HCT116 (cell line): ENCODE results near the gene FOXK1. TPM values are rescaled to one million over a fixed set of nuclear protein-coding genes. Genes with fewer than 3 reads are reported as not detected.

Experiments used
- ATAC-seq: fragments of 200-7000 bp; cut with Tn5 transposase; 2 replicates; pipeline ENCODE4 v1.9.1; 2020; ENCODE audit warnings: mild to moderate bottlenecking, moderate library complexity
- BruUV-seq: library from RNA; stranded (reverse); fragments of 400-500 nt; replicated peaks from 2 replicates; lab custom pipeline; 2021; lab: Mats Ljungman, UMichigan
- CTCF ChIA-PET: fragments of 300-600 bp; sonication (Branson Sonifier 250); formaldehyde crosslinking; loops from one replicate; lab custom pipeline; 2021; ENCODE audit warnings: antibody characterized with exemption; lab: Charles Lee
- POLR2A ChIA-PET: fragments of 300-600, 350-600 bp; sonication (Branson Sonifier 250); formaldehyde crosslinking; loops from one replicate; lab custom pipeline; 2021; ENCODE audit warnings: antibody characterized with exemption; lab: Charles Lee
- RAD21 ChIA-PET, 2 experiments: fragments of 300-600 bp; sonication (Branson Sonifier 250); formaldehyde crosslinking; loops; one replicate each; lab custom pipeline; 2023; ENCODE audit warnings: low total read pairs in 2 of 2; ENCODE audit not compliant: uncharacterized antibody in 2 of 2, unreplicated experiment in 2 of 2, low non-redundant PET in 1 of 2; lab: Charles Lee
- DNase-seq: peaks from one replicate; pipeline ENCODE4 v3.0.0-alpha.2; 2010; ENCODE audit warnings: low read depth, low spot score
- H2AFZ ChIP-seq: fragments of 200-600 bp; shearing (Covaris generic), sonication (generic); 2 replicates; pipeline ENCODE4 v1.6.1; 2017; ENCODE audit warnings: low read depth, mixed run types, mixed read lengths, antibody characterized with exemption, low read length; ENCODE audit not compliant: poor library complexity, severe bottlenecking
- H3K27ac ChIP-seq: 2 replicates; pipeline ENCODE4 v1.5.1; 2012; ENCODE audit warnings: low read depth, low read length
- H3K27me3 ChIP-seq: fragments of 200-600 bp; sonication (generic); 2 replicates; pipeline ENCODE4 v1.6.1; 2016; ENCODE audit warnings: mixed run types, low read length, mixed read lengths; ENCODE audit not compliant: insufficient read depth
- H3K36me3 ChIP-seq, 2 experiments: fragments of 200-500 bp in 1 of 2; fragments of 200-600 bp in 1 of 2; sonication (Bioruptor generic) in 1 of 2; sonication (generic) in 1 of 2; 2 replicates each; pipeline versions ENCODE4 v1.5.1 to v1.6.1; 2014 to 2016; ENCODE audit warnings: low read length in 2 of 2, inconsistent platforms in 1 of 2, mixed read lengths in 1 of 2, mixed run types in 1 of 2; ENCODE audit not compliant: insufficient read depth in 2 of 2, control insufficient read depth in 1 of 2
- H3K4me1 ChIP-seq, 2 experiments: fragments of 200-600 bp in 1 of 2; sonication (generic) in 1 of 2; 2 replicates each; pipeline versions ENCODE4 v1.5.1 to v1.6.1; 2012 to 2017; ENCODE audit warnings: low read length in 2 of 2, inconsistent platforms in 1 of 2, mild to moderate bottlenecking in 1 of 2, mixed read lengths in 1 of 2, mixed run types in 1 of 2, moderate library complexity in 1 of 2; ENCODE audit not compliant: insufficient read depth in 2 of 2, control insufficient read depth in 1 of 2
- H3K4me2 ChIP-seq: fragments of 200-600 bp; sonication (generic); 2 replicates; pipeline ENCODE4 v1.6.1; 2017; ENCODE audit warnings: mixed run types, low read length, mixed read lengths
- H3K4me3 ChIP-seq, 2 experiments: fragments of 200-600 bp in 1 of 2; sonication (generic) in 1 of 2; replicated peaks in 1 of 2; 2 replicates each; pipeline ENCODE4 v1.5.1; 2011 to 2016; ENCODE audit warnings: low read length in 2 of 2, control low read depth in 1 of 2, low read depth in 1 of 2, mild to moderate bottlenecking in 1 of 2, mixed read lengths in 1 of 2, mixed run types in 1 of 2
- H3K79me2 ChIP-seq: fragments of 200-600 bp; sonication (generic); 2 replicates; pipeline ENCODE4 v1.6.1; 2017; ENCODE audit warnings: mild to moderate bottlenecking, mixed run types, low read length, moderate library complexity, mixed read lengths; ENCODE audit not compliant: insufficient read depth
- H3K9ac ChIP-seq: fragments of 200-600 bp; sonication (generic); 2 replicates; pipeline ENCODE4 v1.6.1; 2016; ENCODE audit warnings: low read length, mixed read lengths
- H3K9me2 ChIP-seq: fragments of 200-600 bp; sonication (generic), shearing (Covaris generic); 2 replicates; pipeline ENCODE4 v1.6.1; 2017; ENCODE audit warnings: mixed run types, mild to moderate bottlenecking, moderate library complexity; ENCODE audit not compliant: insufficient read depth
- H3K9me3 ChIP-seq, 2 experiments: fragments of 200-500 bp in 1 of 2; fragments of 200-600 bp in 1 of 2; sonication (Bioruptor generic) in 1 of 2; sonication (generic) in 1 of 2; 2 replicates each; pipeline ENCODE4 v1.6.1; 2014 to 2017; ENCODE audit warnings: low read length in 2 of 2, mixed read lengths in 2 of 2, inconsistent platforms in 1 of 2, low read depth in 1 of 2, mild to moderate bottlenecking in 1 of 2, mixed run types in 1 of 2, moderate library complexity in 1 of 2; ENCODE audit not compliant: control insufficient read depth in 1 of 2, insufficient read depth in 1 of 2
- H4K20me1 ChIP-seq: fragments of 200-600 bp; sonication (generic), shearing (Covaris generic); 2 replicates; pipeline ENCODE4 v1.6.1; 2017; ENCODE audit warnings: mixed run types, mild to moderate bottlenecking, moderate library complexity; ENCODE audit not compliant: insufficient read depth
- CBX3 ChIP-seq: IDR thresholded peaks from 2 replicates; pipeline ENCODE4 v1.6.1; 2012; ENCODE audit warnings: low read depth
- CTCF ChIP-seq, 3 experiments: fragments of 200-600 bp in 1 of 3; sonication (generic) in 1 of 3; IDR thresholded peaks in 2 of 3; conservative IDR thresholded peaks in 1 of 3; 2 replicates each; pipeline ENCODE4 v1.5.1; 2012 to 2017; ENCODE audit warnings: low read depth in 2 of 3, low read length in 2 of 3, antibody characterized with exemption in 1 of 3, borderline replicate concordance in 1 of 3, control low read depth in 1 of 3, mild to moderate bottlenecking in 1 of 3, mixed read lengths in 1 of 3, mixed run types in 1 of 3, moderate library complexity in 1 of 3; ENCODE audit not compliant: insufficient read depth in 1 of 3
- ELF1 ChIP-seq: IDR thresholded peaks from 2 replicates; pipeline ENCODE4 v1.6.1; 2012; ENCODE audit warnings: low read depth, borderline replicate concordance
- MAX ChIP-seq: IDR thresholded peaks from 2 replicates; pipeline ENCODE4 v1.6.1; 2012
- POLR2A ChIP-seq: IDR thresholded peaks from 2 replicates; pipeline ENCODE4 v1.7.0; 2011; ENCODE audit warnings: borderline replicate concordance; ENCODE audit not compliant: insufficient read depth, insufficient read length; ENCODE audit errors: extremely low read depth
- POLR2AphosphoS5 ChIP-seq: IDR thresholded peaks from 2 replicates; pipeline ENCODE4 v1.6.1; 2011; ENCODE audit warnings: mild to moderate bottlenecking, low read depth, low read length, moderate library complexity
- REST ChIP-seq: IDR thresholded peaks from 2 replicates; pipeline ENCODE4 v1.6.1; 2012; ENCODE audit warnings: low read depth
- TCF7L2 ChIP-seq: IDR thresholded peaks from 2 replicates; pipeline ENCODE4 v1.7.0; 2011; ENCODE audit warnings: borderline replicate concordance, inconsistent platforms; ENCODE audit not compliant: insufficient read depth, insufficient read length; ENCODE audit errors: extremely low read depth
- intact Hi-C: fragments of 100-400 bp; cut with micrococcal nuclease; formaldehyde crosslinking; loops from 2 replicates; pipeline ENCODE4 v1.10.0; 2022
- total RNA-seq: library from RNA; stranded (reverse); gene quantifications from one replicate; pipeline ENCODE4 v1.2.1, GENCODE V29; 2021; ENCODE audit not compliant: unreplicated experiment

The FOXK1 gene
- total RNA-seq, 1 experiment from 2014 or later, result 60.5 TPM

- Histone ChIP-seq H3K4me2 (no peak overlapping the region), H3K36me3 (no peaks in the 10 kb centered on the region), H3K27ac (no peak overlapping the region), H3K4me1 (no peaks in the 10 kb centered on the region), H3K9me3 (no peaks in the 10 kb centered on the region), H3K79me2 (no peaks in the 10 kb centered on the region), H3K9ac (no peak overlapping the region), H4K20me1 (no peaks in the 10 kb centered on the region), H3K27me3 (no peaks in the 10 kb centered on the region), H3K9me2 (no peaks in the 10 kb centered on the region), H3K4me3 (no peak overlapping the region), H2AFZ (no peak overlapping the region)
- intact Hi-C loops, result no loop called here
- ATAC-seq (no peak), DNase-seq (no peak)
- RAD21 ChIA-PET, result no interaction called here
- no TSS peak for BruUV-seq
- CTCF ChIA-PET, result no interaction called here
- TF ChIP-seq REST, result no peak
- POLR2A ChIA-PET, result no interaction called here
Measured at GRCh38 chr7:4815121-4815520, 133.0 kb downstream of the FOXK1 start.

GRCh38 chr7:4815609-4816418 is 133.7 kb downstream of the FOXK1 start:
- DNase-seq (no peak), ATAC-seq (no peak)
- RAD21 ChIA-PET, result no interaction called here
- no peak overlapping the region for H3K9ac ChIP-seq
- no peak overlapping the region for H3K4me2 ChIP-seq
- H3K9me2 ChIP-seq, result no peaks in the 10 kb centered on the region
- BruUV-seq, result no TSS peak
- intact Hi-C loops, result no loop called here
- no peaks in the 10 kb centered on the region for H3K79me2 ChIP-seq
- H2AFZ ChIP-seq, result no peak overlapping the region
- no peaks in the 10 kb centered on the region for H3K36me3 ChIP-seq
- H3K27ac ChIP-seq, result no peak overlapping the region
- CTCF ChIA-PET, result interaction anchor here (0.9 kb wide), 1 partner anchor 68 kb away, joined by 3 read pairs; the partner anchor contains the start of gene RADIL
- H3K4me1 ChIP-seq, result no peaks in the 10 kb centered on the region
- no peaks in the 10 kb centered on the region for H3K27me3 ChIP-seq
- no peaks in the 10 kb centered on the region for H4K20me1 ChIP-seq
- H3K9me3 ChIP-seq, result no peaks in the 10 kb centered on the region
- POLR2A ChIA-PET, result no interaction called here
- no peak overlapping the region for H3K4me3 ChIP-seq
- TF ChIP-seq CTCF (IDR thresholded peaks at IDR 0.05 in 2 of 3, conservative IDR thresholded peaks at IDR 0.05 in 1 of 3; ENCODE audit: borderline replicate concordance in 1 of 3, insufficient read depth in 1 of 3, low read depth in 2 of 3, low read length in 2 of 3), result no peak
- no peak for TF ChIP-seq CBX3
- no peak for TF ChIP-seq ELF1
- TF ChIP-seq POLR2A, result no peak
- no peak for TF ChIP-seq TCF7L2
- no peak for TF ChIP-seq POLR2AphosphoS5
- no peak for TF ChIP-seq MAX
